HT1080 (cell line): ENCODE measurements around the gene MAGEA9B. TPM values are rescaled to one million over a fixed set of nuclear protein-coding genes. Genes with fewer than 3 reads are reported as not detected.
"Not testable (repeated sequence)": the region's sequence is repeated elsewhere in the genome, so short reads cannot be mapped to it uniquely, and the experiment has no call there.

Experiments used
- DNase-seq: peaks from one replicate; pipeline ENCODE4 v3.0.0-alpha.2; 2015; ENCODE audit warnings: low read depth
- total RNA-seq: library from RNA; depleted of rRNA; stranded (reverse); fragments of >200 nt; shearing (Covaris generic); gene quantifications from 2 replicates; pipeline ENCODE4 v1.2.3, GENCODE V29; 2014

Gene MAGEA9B
- total RNA-seq, 1 experiment from 2014 or later, result 0.93 TPM

DNA sequence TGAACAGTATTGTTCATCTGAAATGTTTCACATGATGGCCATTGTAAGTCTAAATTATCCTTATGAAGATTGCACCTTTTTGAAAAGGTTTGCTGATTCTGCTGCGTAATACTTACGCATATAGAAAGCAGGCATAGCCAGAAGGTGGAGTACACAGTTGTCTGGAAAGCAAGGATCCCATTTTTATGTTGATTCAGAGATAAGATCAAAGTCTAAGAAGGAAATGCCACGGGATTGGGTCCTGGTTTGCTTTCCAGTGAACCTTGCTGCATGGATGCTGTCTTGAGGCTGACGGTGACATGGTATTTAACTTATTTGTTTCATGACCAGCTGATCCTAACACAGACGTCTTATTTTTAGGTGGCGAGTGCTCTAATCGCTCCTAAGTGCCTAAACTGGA lies 15.5 kb downstream of the MAGEA9B start:
- DNase-seq, result no peak

DNA sequence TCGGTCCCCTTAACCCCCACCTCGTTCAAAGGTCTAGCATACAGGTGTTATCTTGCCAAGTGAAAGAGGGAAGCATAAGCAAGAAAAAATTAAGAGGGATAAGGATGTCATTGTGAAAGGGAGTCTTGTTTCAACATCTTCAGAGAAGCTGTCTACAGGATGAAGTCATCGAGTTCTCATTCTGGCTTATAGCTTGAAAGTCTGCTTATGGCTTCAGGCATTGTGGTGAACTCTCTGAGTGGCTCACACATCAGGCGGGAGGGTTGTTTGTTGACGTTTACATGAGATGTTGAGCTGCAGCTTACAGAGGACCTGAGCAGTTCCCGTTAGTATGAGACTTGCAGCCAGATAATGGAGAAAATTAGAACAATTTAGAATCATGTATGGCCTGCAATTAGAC lies 16.6 kb downstream of the MAGEA9B start:
- DNase-seq, result peak; percentile 37

DNA sequence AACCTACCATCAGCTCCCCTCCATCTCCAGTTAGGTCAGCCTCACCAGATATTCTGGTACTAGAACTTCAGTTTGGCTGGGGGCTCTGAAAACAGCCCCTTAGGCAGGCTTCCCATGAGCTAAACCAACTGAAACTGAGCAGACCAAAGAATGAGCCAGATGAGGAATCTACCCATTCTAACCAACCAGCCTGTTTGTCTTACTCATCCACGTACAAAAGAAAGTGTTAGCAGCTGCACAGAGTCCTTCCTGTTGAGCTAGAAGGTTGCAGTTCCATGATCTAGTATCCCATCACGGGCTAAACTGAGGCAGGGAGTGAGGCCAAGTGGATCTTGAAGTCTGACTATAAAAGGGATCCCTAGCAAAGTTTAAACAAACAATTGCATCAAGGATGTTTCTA lies 17.5 kb downstream of the MAGEA9B start:
- DNase-seq, result no peak

DNA sequence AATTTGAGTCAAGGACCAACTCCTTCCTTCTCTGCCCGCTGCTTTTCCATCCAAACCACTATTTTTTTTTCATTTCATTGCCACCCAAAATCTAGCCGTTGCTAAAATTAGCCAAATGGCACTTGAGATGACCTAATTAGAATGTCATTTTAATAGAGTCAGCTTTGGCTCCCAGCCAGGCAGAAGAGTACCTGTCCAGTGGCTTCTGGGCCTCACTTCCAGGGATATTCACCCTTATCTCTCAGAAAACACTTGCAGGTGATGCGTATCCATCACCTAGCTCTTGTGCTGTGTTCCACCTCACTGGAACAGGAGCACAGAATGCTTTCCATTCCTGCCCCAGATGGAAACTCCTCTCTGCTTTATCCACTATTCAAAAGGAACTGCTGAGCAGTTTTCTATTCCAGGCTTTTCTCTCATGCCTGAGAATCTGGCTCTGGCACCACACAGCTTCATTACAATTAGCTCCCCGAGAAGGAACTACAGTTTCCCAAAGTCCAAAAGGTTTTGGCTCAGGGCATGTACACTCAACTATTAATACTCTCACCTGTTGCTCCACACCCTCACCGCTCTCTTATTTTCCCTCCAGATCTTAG lies 18.5 kb downstream of the MAGEA9B start:
- no peak for DNase-seq

DNA sequence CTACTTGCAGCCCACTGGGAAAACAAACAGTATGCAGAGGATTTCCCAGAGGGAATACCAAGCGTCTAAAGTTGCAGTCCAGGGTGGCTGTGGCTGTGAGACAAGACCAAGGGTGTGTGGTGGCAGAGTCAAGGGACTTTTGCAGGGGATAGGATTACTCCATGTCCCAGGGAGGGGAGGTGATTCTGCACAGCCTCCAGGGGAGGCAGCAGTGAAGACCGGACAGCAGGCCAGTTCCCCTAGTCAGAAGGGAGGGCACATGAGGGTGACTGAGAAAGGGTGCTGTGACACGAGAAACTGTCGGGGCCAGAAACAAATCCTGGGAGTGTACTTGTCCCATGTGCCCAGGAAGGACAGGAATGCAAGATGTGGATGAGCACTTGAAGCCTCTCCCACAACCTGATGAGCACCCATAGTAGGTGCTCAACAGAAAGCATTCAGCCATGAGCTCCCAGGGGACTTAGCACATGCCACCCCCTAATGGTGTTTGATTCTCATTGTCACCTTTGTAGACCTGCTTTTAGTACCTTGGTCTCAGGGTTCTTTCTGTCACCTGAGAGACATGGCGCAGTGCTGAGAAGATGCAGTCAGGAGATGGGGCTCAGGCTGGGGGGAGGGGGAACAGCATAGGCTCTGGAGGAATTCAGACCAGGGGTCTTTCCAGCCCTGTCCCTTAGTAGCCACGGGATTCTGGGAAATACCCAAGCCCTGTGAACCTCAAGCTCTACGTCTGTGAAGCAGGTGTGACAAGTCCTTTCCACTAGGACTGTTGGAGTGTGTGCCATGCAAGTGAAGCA lies 19.4 kb downstream of the MAGEA9B start:
- no peak for DNase-seq

DNA sequence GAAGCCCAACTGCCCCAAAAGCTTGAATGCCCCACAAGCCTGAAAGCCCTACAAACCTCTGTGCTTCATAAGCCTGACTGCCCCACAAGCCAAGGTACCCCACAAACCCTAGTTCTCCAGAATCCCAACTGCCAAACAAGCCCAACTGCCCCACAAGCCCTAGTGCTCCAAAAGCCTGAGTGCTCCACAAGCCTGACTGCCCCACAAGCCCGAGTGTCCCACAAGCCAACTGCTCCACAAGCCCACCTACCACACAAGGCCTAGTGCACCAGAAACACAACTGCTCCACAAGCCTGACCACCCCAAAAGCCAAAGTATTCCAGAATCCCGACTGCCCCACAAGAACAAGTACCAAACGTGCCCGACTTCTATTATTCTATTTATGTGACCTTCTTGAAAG lies 23.9 kb downstream of the MAGEA9B start:
- no peak for DNase-seq

DNA sequence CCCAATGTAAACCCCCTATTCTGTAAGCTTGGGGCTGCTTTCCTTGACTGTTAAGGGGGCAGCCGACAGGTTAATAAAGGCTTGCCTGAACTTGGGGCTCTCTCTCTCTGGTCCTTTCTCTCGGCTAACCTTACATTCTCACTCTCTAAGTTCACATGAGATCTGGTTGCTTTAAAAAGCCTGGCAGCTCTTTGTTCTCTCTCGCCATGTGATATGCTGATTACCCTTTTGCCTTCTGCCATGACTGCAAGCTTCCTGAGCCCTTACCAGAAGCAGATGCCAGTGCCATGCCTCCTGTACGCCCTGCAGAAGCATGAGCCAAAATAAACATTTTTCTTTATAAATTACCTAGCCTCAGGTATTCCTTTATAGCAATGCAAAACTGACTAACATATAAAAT lies 32.0 kb downstream of the MAGEA9B start:
- DNase-seq, result not testable (repeated sequence)

DNA sequence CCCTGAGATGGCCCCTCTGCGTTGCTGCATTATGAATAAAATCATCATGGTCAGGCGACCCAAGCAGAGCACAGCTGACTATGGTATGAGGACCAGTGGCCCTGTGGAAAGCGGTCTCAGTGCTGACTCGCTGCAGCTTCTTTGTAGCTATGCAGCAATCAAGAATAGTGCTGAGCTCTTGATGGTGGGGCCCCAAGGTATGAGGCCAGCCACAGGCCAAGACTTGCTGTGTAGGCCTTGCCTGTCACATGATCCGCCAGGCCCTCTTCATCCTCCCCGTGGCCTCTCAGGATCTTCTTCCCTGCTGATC lies 35.4 kb downstream of the MAGEA9B start:
- not testable (repeated sequence) for DNase-seq

DNA sequence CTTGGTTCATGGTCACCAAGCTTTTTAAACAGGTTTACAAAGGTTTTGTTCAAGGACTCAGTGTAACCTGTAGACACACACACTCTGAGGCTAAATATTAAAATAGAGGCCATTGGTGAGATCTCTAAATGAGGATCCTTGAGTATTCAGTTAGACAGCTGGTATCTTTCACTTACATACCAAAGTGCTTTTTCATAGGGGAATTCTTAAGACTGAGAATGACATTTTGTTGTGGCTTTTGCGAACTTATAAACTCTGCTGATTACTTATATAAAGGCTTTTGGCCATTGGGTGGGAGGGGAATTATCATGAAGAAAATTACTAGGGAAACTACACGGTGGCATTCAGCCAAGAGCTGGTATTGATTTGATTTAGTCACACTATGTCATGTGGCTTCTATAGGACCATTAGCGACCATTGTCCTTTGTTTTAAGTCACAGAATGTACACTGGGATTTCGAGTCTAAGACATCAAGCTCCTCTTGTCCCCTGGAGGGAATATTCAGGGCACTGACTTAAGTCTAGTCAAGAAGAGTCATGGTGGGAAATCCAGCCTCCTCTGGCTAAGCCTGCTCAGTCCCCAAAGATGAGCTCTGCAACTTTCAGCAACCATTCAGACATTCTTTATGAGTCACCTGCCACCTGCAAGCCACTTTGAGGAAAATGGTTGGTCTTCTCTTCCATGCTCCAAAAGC lies 35.9 kb downstream of the MAGEA9B start:
- DNase-seq, result not testable (repeated sequence)

DNA sequence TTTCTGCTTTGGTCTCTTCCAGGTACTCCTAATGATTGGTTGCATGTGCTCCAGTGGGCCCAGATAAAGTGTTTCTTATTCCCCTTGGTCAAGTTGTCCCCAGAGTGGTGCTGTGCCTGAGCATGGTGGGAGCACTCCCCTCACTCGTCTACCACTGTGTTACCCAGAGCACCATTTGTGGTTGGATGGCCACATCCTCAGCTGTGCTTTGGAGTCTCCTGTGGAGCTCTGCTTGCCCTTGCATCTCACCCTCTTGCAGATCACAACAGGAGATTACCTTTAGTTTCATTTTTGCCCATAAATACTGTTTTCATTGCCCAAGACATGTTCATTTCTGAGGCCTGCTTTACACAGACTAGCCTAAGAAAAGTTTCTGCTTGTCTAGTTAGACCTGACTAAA lies 36.8 kb downstream of the MAGEA9B start:
- DNase-seq, result not testable (repeated sequence)

DNA sequence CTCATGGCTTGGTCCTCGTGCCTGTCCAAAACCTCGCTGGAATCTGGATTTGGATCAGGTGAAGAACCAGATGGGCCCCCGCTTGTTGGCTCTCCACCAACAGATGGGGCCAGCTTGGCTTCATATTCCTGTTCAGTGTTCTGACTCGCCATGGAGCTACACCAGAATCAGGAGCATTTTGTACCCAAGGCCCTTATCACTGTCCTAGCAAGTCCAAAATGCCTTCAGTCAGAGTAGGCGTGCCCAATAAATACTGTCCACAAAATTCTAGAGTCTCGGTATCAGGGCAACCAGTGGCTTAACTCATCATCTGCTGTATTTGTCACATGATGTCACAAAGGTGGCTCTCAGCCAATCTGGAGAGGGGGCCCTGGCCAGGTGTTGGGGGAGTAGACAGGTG lies 37.6 kb downstream of the MAGEA9B start, which contains the start of gene HSFX3:
Gene HSFX3 (minus strand): TSS at position 224 of the 400 bp plus-strand sequence. CDS start 72 bp downstream, at position 152.
- not testable (repeated sequence) for DNase-seq

DNA sequence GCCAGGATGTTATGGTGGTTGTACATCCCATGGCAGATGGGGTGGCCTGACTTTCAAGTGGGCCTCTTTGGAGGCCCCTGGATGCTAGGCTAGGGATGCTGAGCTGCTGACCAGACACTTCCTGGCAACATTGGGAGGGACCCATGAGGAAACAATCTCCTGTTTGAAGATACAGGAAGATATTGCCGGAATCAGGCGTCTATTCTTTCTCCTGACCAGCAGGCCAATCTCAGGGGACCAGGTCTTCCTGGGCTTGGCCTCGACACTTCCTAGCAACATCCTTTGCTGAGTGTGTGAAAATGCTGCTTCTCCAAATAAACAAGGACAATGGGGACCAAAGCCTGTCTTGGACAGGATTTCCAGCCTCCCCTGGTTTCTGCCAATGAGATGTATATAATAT lies 39.5 kb downstream of the MAGEA9B start:
- not testable (repeated sequence) for DNase-seq

DNA sequence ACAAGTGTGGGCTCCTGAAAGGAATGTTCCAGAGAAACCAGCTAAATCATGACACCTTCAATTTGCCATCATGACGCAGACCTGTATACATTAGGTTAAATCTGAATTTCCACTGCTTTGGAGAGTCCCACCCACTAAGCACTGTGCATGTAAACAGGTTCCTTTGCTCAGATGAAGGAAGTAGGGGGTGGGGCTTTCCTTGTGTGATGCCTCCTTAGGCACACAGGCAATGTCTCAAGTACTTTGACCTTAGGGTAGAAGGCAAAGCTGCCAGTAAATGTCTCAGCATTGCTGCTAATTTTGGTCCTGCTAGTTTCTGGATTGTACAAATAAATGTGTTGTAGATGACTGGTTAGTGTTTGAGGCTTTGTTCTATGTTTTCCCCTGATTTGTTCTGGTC lies 40.3 kb downstream of the MAGEA9B start:
- not testable (repeated sequence) for DNase-seq

DNA sequence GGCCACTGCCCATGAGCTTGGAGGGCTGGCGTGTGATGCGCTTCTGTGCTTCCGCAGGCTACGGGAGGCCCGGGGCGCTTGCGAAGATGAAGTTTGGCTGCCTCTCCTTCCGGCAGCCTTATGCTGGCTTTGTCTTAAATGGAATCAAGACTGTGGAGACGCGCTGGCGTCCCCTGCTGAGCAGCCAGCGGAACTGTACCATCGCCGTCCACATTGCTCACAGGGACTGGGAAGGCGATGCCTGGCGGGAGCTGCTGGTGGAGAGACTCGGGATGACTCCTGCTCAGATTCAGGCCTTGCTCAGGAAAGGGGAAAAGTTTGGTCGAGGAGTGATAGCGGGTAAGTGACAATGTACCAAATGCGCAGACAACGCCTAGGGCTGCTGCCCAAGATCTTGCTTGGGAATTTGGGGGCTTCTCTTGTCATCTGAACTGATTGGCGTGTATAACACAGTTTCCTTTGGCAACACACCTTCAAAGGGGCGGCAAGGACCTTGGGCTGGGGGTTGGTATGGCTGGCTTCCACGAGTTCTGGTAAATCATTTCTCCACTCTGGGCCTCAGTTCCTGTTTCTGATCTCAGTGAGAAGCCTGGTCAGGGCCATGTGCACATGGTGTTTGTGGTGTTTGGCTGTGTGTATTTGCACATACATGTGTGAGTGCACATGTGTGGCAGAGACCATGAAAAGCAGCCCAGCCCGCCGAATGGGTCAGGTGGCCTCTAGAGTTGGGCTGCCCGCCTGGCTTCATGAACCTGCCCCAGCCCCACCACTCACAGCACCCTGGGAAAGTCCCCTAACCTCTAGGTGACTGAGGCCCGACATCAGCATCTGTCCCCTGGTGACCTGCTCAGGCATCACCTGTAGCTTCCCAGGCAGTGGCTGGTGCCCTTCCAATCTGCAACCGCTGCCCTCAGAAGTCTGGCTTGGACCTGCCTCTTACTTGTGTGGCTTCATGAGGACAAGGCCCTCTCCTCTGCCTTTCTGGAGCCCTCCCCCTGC lies 41.4 kb downstream of the MAGEA9B start:
- DNase-seq, result peak; percentile 43

DNA sequence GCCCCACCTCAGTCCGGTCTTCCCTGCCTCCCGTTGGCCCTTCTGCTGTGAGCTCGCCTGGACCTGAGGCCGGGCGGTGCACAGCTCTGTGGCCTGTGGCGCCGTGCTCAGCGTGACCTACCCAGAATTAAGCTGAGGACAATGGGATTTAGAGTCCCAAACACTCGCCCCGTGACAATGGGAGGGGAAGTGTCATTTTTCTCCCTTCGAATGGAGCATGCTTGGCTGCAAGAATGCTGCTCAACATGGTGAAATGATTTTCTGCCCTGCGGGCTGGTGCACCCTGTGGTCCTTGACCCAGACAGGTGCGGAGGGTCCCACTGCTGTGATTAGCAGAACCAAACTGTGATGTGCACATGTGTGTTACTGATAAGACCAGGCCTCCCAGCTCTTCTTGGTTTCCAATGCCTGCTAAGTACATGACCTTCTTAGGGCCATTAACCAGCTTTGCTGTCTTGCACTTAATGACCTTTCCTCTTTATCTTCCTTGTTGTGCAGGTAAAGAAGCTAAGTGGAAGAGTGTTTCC lies 45.7 kb downstream of the MAGEA9B start:
- DNase-seq, result no peak

DNA sequence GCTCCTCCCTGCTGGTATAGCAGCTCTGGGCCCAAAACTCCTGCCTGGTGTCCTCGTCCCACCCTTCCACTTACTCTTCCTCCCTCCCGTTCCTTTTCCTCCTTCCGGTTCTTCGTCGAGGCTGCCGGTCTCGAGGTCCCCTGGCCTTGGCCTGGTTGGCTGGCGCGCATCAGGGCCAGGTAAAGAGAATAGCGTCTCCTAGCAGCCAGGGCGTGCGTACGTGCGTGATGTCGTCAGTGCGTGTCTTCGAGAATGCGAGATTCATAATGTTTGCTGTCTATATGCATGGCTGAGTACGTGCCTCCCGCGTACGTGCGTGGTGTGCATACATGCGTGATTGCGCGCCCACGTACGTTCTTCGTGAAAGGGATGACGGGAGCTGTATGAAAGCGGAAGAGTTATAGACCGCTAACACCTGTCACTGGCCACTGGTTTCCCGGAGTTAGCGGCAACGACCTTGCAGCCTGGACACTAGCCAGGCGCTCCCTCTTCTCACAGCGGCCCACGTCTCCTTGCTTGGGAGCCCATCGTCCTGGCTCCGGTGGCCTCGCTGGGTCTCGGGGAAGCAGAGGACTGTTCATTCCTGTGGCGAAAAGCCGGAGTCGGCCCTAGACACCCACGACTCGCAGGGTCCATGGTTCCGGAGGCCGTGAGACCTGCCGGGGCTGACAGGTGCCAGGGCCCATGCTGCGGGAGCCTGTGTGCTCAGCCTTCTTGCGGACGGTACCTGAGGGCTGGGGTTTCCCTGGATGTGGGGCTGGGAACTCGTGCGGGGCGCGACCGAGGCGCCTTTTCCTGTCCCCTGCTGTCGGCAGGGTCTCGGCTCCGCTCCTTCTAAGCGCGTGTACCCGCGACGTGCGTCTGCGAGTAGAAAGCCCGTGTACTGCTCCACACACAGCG lies 46.4 kb downstream of the MAGEA9B start, which contains the start of gene EOLA1:
Gene EOLA1 (plus strand): TSS at position 392 of the 900 bp plus-strand sequence. CDS start 4,619 bp downstream, outside the sequence.
- peak; percentile 95 for DNase-seq

DNA sequence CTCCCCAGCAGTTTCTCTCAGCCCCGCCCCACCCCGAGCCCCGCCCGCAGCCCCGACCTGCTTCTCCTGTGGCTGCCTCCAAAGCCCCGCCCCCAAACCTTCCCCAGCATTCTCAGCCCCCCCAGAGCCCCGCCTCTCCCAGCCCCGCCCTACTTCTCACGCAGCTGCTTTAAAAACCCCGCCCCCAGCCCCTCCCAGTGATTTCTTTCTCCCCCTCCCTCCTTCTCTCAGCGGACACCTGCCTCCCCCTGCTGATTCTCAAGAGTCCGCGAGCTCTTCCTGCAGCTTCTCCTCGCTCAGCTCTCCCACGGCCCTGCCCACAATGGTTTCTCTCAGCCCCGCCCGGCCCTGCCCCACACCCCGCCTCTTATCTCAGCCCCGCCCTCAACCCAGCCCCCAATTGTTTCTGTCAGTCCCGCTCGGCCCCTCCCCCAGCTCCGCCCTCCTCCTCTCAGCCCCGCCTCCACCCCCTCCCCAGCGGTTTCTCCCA lies 47.1 kb downstream of the MAGEA9B start:
- DNase-seq, result no peak

DNA sequence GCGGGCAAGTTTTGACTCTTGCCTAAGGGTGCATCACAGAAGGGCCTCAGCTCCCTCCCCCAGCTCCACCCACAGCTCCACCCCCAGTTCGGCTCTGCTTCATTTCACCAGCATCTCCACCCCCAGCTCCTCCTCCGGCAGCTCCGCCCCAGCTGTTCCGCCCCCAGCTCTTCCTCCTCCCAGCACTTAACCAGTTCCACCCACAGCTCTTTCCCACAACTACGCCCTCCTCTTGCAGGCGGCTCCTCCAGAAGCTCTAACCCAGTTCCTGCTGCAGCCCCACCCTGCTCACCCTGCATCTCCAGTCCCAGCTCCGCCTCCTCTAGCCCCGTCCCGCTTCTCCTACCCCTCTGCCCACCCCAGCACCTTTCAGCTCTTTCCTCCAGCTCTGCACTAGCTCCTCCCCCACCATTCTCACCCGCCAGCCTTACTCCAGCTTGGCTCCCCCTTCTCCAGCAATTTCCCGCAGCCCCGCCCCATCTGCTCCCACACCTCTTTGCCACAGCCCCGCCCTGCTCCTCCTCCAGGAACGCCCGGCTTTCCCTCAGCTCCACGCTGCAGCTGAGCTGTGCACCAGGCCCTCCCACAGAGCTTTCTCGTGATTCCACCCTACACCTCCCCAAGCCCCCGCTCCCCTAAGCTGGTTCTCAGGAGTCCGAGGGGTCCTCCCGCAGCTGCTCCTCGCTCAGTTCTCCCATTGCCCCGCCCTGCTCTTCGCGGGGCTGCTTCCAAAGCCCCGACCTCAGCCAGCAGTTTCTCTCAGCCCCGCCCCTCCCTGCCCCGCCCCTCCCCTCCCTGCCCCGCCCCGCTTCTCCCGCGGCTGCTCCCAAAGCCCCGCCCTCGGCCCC lies 47.8 kb downstream of the MAGEA9B start:
- DNase-seq, result peak; percentile 95

DNA sequence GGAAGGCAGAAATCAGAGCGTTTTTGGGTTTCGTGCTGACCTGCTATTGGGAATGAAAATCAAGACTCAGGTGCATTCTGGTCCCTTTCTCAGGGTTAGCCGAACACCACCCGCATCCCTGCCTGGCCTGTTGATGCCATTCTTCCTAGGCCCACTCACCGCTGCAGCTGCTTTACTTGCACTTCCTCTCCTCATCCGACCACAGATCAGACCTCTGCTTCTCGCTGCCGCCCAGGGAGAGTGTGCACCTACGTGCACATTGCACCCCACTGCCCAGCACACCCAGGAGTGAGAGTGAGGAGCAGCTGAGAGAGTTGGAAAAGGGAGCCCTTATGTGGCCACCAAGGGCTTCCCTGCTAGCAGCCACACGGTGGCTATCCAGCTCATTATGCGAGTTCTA lies 49.8 kb downstream of the MAGEA9B start:
- DNase-seq, result not testable (repeated sequence)
